ENCODE measurements around the gene RTN4. TPM values are rescaled to one million over a fixed set of nuclear protein-coding genes. Genes with fewer than 3 reads are reported as not detected.

RTN4 gene
- total RNA-seq, 2 experiments from 2014 or later, result 84.9 to 85.7 TPM

GRCh38 chr2:54928719-54929118 lies 121.5 kb downstream of the RTN4 start:
- Histone ChIP-seq H3K27ac (ENCODE audit: low read depth in 1 of 2, low read length in 2 of 2) (no peak overlapping the region), H3K9me3 (ENCODE audit: control insufficient read depth in 1 of 2, insufficient read depth in 1 of 2, low read length in 2 of 2) (peaks cover 0 to 4% of the 10 kb centered on the region in 2 experiments), H3K4me1 (ENCODE audit: insufficient read depth, low read length) (no peaks in the 10 kb centered on the region), H3K36me3 (ENCODE audit: insufficient read depth, low read length) (no peaks in the 10 kb centered on the region), H3K4me3 (ENCODE audit: low read length) (no peak overlapping the region), H3K27me3 (ENCODE audit: control insufficient read depth in 1 of 2, insufficient read depth in 2 of 2, low read length in 2 of 2) (no peaks in the 10 kb centered on the region)
- POLR2A ChIA-PET, result no interaction called here
- ATAC-seq (ENCODE audit: poor library complexity) (no peak), DNase-seq (no peak)
- Mint-ChIP-seq H3K4me1 (ENCODE audit: low read depth) (no peaks in the 10 kb centered on the region), H3K36me3 (ENCODE audit: low read depth) (no peaks in the 10 kb centered on the region), H3K9me3 (no peaks in the 10 kb centered on the region), H3K27me3 (peaks cover 23% of the 10 kb centered on the region), H3K4me3 (no peak overlapping the region), H3K27ac (no peak overlapping the region)
- CTCF ChIA-PET, result no interaction called here
- TF ChIP-seq CTCF (IDR thresholded peaks at IDR 0.05), result no peak
- intact Hi-C loops (cut with DNase I, micrococcal nuclease), result no loop called here

GRCh38 chr2:54927751-54928615 lies 122.3 kb downstream of the RTN4 start:
- Histone ChIP-seq H3K4me1 (ENCODE audit: insufficient read depth, low read length) (no peaks in the 10 kb centered on the region), H3K27me3 (ENCODE audit: control insufficient read depth in 1 of 2, insufficient read depth in 2 of 2, low read length in 2 of 2) (no peaks in the 10 kb centered on the region), H3K36me3 (ENCODE audit: insufficient read depth, low read length) (no peaks in the 10 kb centered on the region), H3K27ac (ENCODE audit: low read depth in 1 of 2, low read length in 2 of 2) (no peak overlapping the region), H3K4me3 (ENCODE audit: low read length) (no peak overlapping the region), H3K9me3 (ENCODE audit: control insufficient read depth in 1 of 2, insufficient read depth in 1 of 2, low read length in 2 of 2) (peaks cover 0 to 4% of the 10 kb centered on the region in 2 experiments)
- no peaks in the 10 kb centered on the region for H3K36me3 Mint-ChIP-seq (ENCODE audit: low read depth)
- intact Hi-C loops (cut with DNase I, micrococcal nuclease), result no loop called here
- no peaks in the 10 kb centered on the region for H3K9me3 Mint-ChIP-seq
- H3K27me3 Mint-ChIP-seq, result peaks cover 23% of the 10 kb centered on the region
- H3K4me3 Mint-ChIP-seq, result no peak overlapping the region
- H3K4me1 Mint-ChIP-seq (ENCODE audit: low read depth), result no peaks in the 10 kb centered on the region
- ATAC-seq (ENCODE audit: poor library complexity), result no peak
- TF ChIP-seq CTCF (IDR thresholded peaks at IDR 0.05), result no peak
- DNase-seq, result no peak
- H3K27ac Mint-ChIP-seq, result no peak overlapping the region
- POLR2A ChIA-PET, result no interaction called here
- CTCF ChIA-PET, result no interaction called here

- Histone ChIP-seq H3K36me3 (ENCODE audit: insufficient read depth, low read length) (no peaks in the 10 kb centered on the region), H3K9me3 (ENCODE audit: control insufficient read depth in 1 of 2, insufficient read depth in 1 of 2, low read length in 2 of 2) (peaks cover 0 to 4% of the 10 kb centered on the region in 2 experiments), H3K27ac (ENCODE audit: low read depth in 1 of 2, low read length in 2 of 2) (no peak overlapping the region), H3K4me1 (ENCODE audit: insufficient read depth, low read length) (no peaks in the 10 kb centered on the region), H3K27me3 (ENCODE audit: control insufficient read depth in 1 of 2, insufficient read depth in 2 of 2, low read length in 2 of 2) (no peaks in the 10 kb centered on the region), H3K4me3 (ENCODE audit: low read length) (no peak overlapping the region)
- no peaks in the 10 kb centered on the region for H3K36me3 Mint-ChIP-seq (ENCODE audit: low read depth)
- ChIA-PET POLR2A (no interaction called here), CTCF (no interaction called here)
- DNase-seq (no peak), ATAC-seq (ENCODE audit: poor library complexity) (no peak)
- intact Hi-C loops (cut with DNase I, micrococcal nuclease), result no loop called here
- TF ChIP-seq CTCF (IDR thresholded peaks at IDR 0.05), result no peak
- H3K4me3 Mint-ChIP-seq, result no peak overlapping the region
- peaks cover 23% of the 10 kb centered on the region for H3K27me3 Mint-ChIP-seq
- no peaks in the 10 kb centered on the region for H3K4me1 Mint-ChIP-seq (ENCODE audit: low read depth)
- no peak overlapping the region for H3K27ac Mint-ChIP-seq
- H3K9me3 Mint-ChIP-seq, result no peaks in the 10 kb centered on the region
Measured at GRCh38 chr2:54927085-54927750, 123.0 kb downstream of the RTN4 start.
